Prostate gland (tissue), 2 donors: ENCODE results near the gene KNG1. TPM values are rescaled to one million over a fixed set of nuclear protein-coding genes. Genes with fewer than 3 reads are reported as not detected.

Source experiments
- DNase-seq: peaks from one replicate; pipeline ENCODE4 v3.0.0-alpha.2; 2019; ENCODE audit warnings: low spot score
- H3K27ac ChIP-seq, 2 donors: fragments of 200-600 bp; sonication (generic); 2 replicates each; pipeline ENCODE4 v1.5.1; 2017 to 2019
- H3K27me3 ChIP-seq: fragments of 200-600 bp; sonication (generic); replicated peaks from 2 replicates; pipeline ENCODE4 v1.5.1; 2019; ENCODE audit not compliant: insufficient read depth
- H3K36me3 ChIP-seq, 2 donors: fragments of 200-600 bp; sonication (generic); 1 replicate in 1 of 2; 2 replicates in 1 of 2; pipeline versions ENCODE4 v1.5.1 to v1.8.1; 2017 to 2019
- H3K4me1 ChIP-seq: fragments of 200-600 bp; sonication (generic); replicated peaks from 2 replicates; pipeline ENCODE4 v1.5.1; 2019
- H3K4me3 ChIP-seq, 2 donors: fragments of 200-600 bp; sonication (generic); 2 replicates each; pipeline ENCODE4 v1.5.1; 2017 to 2019
- H3K9me3 ChIP-seq: fragments of 200-600 bp; sonication (generic); 2 replicates; pipeline ENCODE4 v1.5.1; 2017
- POLR2A ChIP-seq: fragments of 450-650 bp; IDR thresholded peaks from one replicate; pipeline ENCODE4 v1.6.1; 2016; ENCODE audit warnings: antibody characterized with exemption, mild to moderate bottlenecking
- POLR2AphosphoS5 ChIP-seq: sonication (generic); formaldehyde crosslinking; IDR thresholded peaks from one replicate; pipeline ENCODE4 v1.6.1; 2017; ENCODE audit warnings: antibody characterized with exemption
- WGBS: methylation state at CpG from one replicate; pipeline ENCODE4 v1.1.5; 2018; 5-methylcytosine and 5-hydroxymethylcytosine counted together
- intact Hi-C: fragments of 100-400 bp; cut with DNase I; formaldehyde crosslinking; loops from one replicate; pipeline ENCODE4 v1.14.2; 2022
- microRNA counts, 2 donors: library from miRNA; unstranded; fragments of <30 nt; microRNA quantifications; one replicate each; lab custom pipeline; 2016 to 2017
- microRNA-seq: library from miRNA; unstranded; fragments of <30 nt; microRNA quantifications from one replicate; pipeline ENCODE4, GENCODE V29; 2016
- small RNA-seq, 2 donors: library from RNA; depleted of rRNA; stranded (forward); fragments of <200 nt; gene quantifications; one replicate each; pipeline ENCODE3, GENCODE V24; 2016
- total RNA-seq, 2 donors: library from RNA; depleted of rRNA; stranded (reverse); fragments of >200 nt; gene quantifications; one replicate each; pipeline ENCODE4 v1.1.0, GENCODE V29; 2016
- TF ChIP-seq, protein P1 (sequence below), 4 experiments: fragments of 200-600 bp in 2 of 4; fragments of 450-650 bp in 2 of 4; sonication (generic) in 2 of 4; IDR thresholded peaks; 1 replicate in 3 of 4; 2 replicates in 1 of 4; pipeline ENCODE4 v1.5.1; 2016 to 2019; ENCODE audit warnings: antibody characterized with exemption in 4 of 4, mild to moderate bottlenecking in 2 of 4, moderate library complexity in 2 of 4

Gene KNG1
- total RNA-seq, 2 donors from 2014 or later: 0.91 TPM; not detected in 1

DNA sequence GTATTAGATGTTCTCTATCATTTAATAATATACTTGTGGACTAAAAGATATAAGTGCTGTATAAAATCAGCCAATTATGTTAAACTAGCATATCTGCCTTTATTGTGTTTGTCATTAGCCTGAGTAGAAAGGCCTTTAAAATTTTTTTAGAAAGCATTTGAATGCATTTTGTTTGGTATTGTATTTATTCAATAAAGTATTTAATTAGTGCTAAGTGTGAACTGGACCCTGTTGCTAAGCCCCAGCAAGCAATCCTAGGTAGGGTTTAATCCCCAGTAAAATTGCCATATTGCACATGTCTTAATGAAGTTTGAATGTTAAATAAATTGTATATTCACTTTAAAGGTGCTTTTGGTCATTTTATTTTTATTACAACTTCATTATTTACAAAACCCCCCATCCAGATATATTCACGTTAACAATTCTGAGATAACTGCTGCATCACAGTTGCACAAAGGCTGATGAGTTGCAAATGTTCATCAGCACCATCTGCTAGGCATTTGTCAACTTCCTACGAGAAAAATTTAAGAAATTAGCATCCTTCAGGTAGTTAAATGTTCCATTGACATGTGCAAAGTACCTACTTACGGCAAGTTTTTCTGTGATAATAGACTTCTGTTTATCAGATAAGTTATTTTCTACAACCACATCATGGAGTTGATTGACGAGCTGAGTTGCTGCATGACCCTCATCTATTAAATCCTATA is 72.5 kb downstream of the KNG1 start:
- H3K36me3 ChIP-seq: peaks cover 0 to 29% of the 10 kb centered on the region in 2 donors
- 56% methylated on average over 4 of the region's 4 CpGs for WGBS
- peaks cover 11% of the 10 kb centered on the region for H3K4me1 ChIP-seq
- no peak overlapping the region for H3K4me3 ChIP-seq
- intact Hi-C loops: loop anchor here (10.0 kb wide), 2 partner anchors 215 to 855 kb away; partner anchors contain the start of genes DNAJB11 and TRA2B
- H3K9me3 ChIP-seq: no peaks in the 10 kb centered on the region
- TF ChIP-seq, protein P1, sequence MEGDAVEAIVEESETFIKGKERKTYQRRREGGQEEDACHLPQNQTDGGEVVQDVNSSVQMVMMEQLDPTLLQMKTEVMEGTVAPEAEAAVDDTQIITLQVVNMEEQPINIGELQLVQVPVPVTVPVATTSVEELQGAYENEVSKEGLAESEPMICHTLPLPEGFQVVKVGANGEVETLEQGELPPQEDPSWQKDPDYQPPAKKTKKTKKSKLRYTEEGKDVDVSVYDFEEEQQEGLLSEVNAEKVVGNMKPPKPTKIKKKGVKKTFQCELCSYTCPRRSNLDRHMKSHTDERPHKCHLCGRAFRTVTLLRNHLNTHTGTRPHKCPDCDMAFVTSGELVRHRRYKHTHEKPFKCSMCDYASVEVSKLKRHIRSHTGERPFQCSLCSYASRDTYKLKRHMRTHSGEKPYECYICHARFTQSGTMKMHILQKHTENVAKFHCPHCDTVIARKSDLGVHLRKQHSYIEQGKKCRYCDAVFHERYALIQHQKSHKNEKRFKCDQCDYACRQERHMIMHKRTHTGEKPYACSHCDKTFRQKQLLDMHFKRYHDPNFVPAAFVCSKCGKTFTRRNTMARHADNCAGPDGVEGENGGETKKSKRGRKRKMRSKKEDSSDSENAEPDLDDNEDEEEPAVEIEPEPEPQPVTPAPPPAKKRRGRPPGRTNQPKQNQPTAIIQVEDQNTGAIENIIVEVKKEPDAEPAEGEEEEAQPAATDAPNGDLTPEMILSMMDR (IDR thresholded peaks at IDR 0.05): no peak
- TF ChIP-seq POLR2A: no peak
- no peak for TF ChIP-seq POLR2AphosphoS5
- no peaks in the 10 kb centered on the region for H3K27me3 ChIP-seq
- DNase-seq: no peak
- H3K27ac ChIP-seq: no peak overlapping the region

DNA sequence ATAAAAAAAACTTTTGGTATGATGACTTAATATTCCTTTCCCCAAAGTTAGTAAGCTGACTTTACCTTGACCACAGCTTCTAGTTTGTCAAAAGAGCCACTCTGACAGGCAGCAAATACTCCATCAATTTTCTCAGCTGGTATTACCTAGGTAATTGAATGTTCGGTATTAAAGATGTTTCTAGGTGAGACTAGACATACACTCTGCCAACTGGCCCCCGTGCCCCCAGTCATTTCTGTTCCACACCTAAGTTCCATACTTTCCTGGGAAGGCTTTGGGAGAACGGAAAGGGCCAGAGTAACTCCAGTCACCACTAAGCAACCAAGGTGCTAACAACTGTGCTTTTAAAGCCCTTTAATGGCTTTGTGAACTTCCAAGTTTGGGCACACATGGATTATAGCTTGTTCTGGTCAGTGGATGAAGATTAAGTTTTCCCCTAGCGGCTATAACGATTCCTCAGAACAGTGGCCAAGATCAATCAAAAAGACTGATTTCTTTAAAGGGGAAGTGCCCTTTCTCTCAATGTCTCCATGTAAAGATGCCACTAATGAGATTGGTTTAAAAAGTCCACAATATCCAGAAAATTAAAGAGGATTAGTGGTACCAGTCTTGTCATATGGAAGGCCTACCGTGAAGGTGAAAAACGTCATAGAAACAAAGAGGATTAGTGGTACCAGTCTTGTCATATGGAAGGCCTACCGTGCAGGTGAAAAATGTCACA is 73.3 kb downstream of the KNG1 start:
- peaks cover 0 to 22% of the 10 kb centered on the region in 2 donors for H3K36me3 ChIP-seq

More for the DNA sequence above, 73.3 kb downstream of the KNG1 start:
- H3K4me1 ChIP-seq: peaks cover 11% of the 10 kb centered on the region
- H3K9me3 ChIP-seq: no peaks in the 10 kb centered on the region
- WGBS: 68% methylated on average over 8 of the region's 8 CpGs
- no peak overlapping the region for H3K27ac ChIP-seq
- intact Hi-C loops: no loop called here
- no peak overlapping the region for H3K4me3 ChIP-seq
- H3K27me3 ChIP-seq: no peaks in the 10 kb centered on the region
- TF ChIP-seq, protein P1 (IDR thresholded peaks at IDR 0.05): no peak
- TF ChIP-seq POLR2A (no peak), POLR2AphosphoS5 (no peak)
- no peak for DNase-seq

MicroRNAs within 50 kb of the gene (microRNA counts, 767-probe panel; counts per million panel counts)
- 431 to 2,056 counts per million in 2 donors for microRNA hsa-miR-1248 (lab: Ali Mortazavi, UCI)

Small RNA genes lying within 50 kb of the gene (microRNA-seq; reads per million reads assigned to microRNA genes)
- 2.0 reads per million, percentile 28 among the genes with 10 or more reads in this experiment for gene MIR1248

Small RNA genes lying within 50 kb of the gene (small RNA-seq; reads per million reads assigned to genes)
- 0 reads per million in 2 donors for gene RF00092
- 0 reads per million in 2 donors for gene RNU6-1105P
- gene SNORA4: 0 reads per million in 2 donors
- gene SNORA63: 0 reads per million in 2 donors
- gene SNORA81: 0 reads per million in 2 donors
- 0 reads per million in 2 donors for gene SNORD2

Other genes with a start within 250 kb of the KNG1 start
- 1 to 10 TPM; 1.0 to 1.1 TPM for gene CRYGS, start 173.0 kb upstream of the KNG1 start, total RNA-seq
- gene TBCCD1, start 150.0 kb upstream of the KNG1 start, total RNA-seq: 10 to 100 TPM; 10.4 to 26.0 TPM
- gene DNAJB11, start 146.6 kb upstream of the KNG1 start, total RNA-seq: 10 to 100 TPM; 34.9 to 42.5 TPM
- gene AHSG, start 104.3 kb upstream of the KNG1 start, total RNA-seq: not detected
- gene FETUB, start 77.0 kb upstream of the KNG1 start, total RNA-seq: not detected
- not detected for gene HRG, start 51.3 kb upstream of the KNG1 start, total RNA-seq
- 100 to 1,000 TPM; 291 to 402 TPM for gene EIF4A2, start 66.2 kb downstream of the KNG1 start, total RNA-seq
- 10 to 100 TPM; 13.6 to 17.3 TPM for gene RFC4, start 89.1 kb downstream of the KNG1 start, total RNA-seq
- gene ADIPOQ, start 125.4 kb downstream of the KNG1 start, total RNA-seq: not detected
- gene ST6GAL1, start 213.2 kb downstream of the KNG1 start, total RNA-seq: 100 to 1,000 TPM; 101 to 225 TPM